NCI-H446 (cell line): ENCODE measurements around the gene TBCEL.
A peak's percentile ranks its signal among the peaks of the same experiment; 100 is the strongest.

Experiments used
- DNase-seq, 2 experiments: peaks; one replicate each; lab custom pipeline; 2025; lab: John Stamatoyannopoulos, UW

The TBCEL gene

GRCh38 chr11:121063728-121064127, 39.8 kb downstream of the TBCEL start:
- no peak for DNase-seq

GRCh38 chr11:121066623-121067022, 42.7 kb downstream of the TBCEL start:
- DNase-seq, result no peak

GRCh38 chr11:121067026-121067425, 43.1 kb downstream of the TBCEL start:
- peak in 1 of 2 experiments; percentile 30 for DNase-seq

- DNase-seq, result peak in 1 of 2 experiments; percentile 70
These were observed 43.6 kb downstream of the TBCEL start for GRCh38 chr11:121067453-121067852.

GRCh38 chr11:121067962-121068647, 44.2 kb downstream of the TBCEL start:
- DNase-seq, result no peak

- no peak for DNase-seq
These were observed 44.9 kb downstream of the TBCEL start for GRCh38 chr11:121068787-121069186.

- DNase-seq, result no peak
These were observed 47.3 kb downstream of the TBCEL start for GRCh38 chr11:121070951-121071845.

- DNase-seq, result no peak
These were observed 48.0 kb downstream of the TBCEL start for GRCh38 chr11:121071846-121072450.

GRCh38 chr11:121081321-121081720, 57.4 kb downstream of the TBCEL start:
- no peak for DNase-seq

- no peak for DNase-seq
These were observed 58.3 kb downstream of the TBCEL start for GRCh38 chr11:121082219-121082618.

- DNase-seq, result no peak
These were observed 58.8 kb downstream of the TBCEL start for GRCh38 chr11:121082670-121083069.

- no peak for DNase-seq
These were observed 63.0 kb downstream of the TBCEL start for GRCh38 chr11:121086866-121087265.

- no peak for DNase-seq
These were observed 65.7 kb downstream of the TBCEL start for GRCh38 chr11:121089566-121089965.

- no peak for DNase-seq
These were observed 66.3 kb downstream of the TBCEL start for GRCh38 chr11:121090145-121090721.

GRCh38 chr11:121091492-121092152, 67.7 kb downstream of the TBCEL start:
- no peak for DNase-seq

- no peak for DNase-seq
These were observed 71.7 kb downstream of the TBCEL start for GRCh38 chr11:121095561-121095960.

- no peak for DNase-seq
These were observed 75.5 kb downstream of the TBCEL start for GRCh38 chr11:121099364-121099763.

GRCh38 chr11:121099885-121100284, 76.0 kb downstream of the TBCEL start:
- no peak for DNase-seq

GRCh38 chr11:121100943-121101342, 77.0 kb downstream of the TBCEL start, which contains the start of gene TECTA:
TSS of gene TECTA (plus strand) at chr11:121101243. CDS start at chr11:121102666, 1,423 bp downstream.
- DNase-seq, result no peak

GRCh38 chr11:121104312-121104762, 80.4 kb downstream of the TBCEL start:
- peak in 1 of 2 experiments; percentile 19 for DNase-seq

GRCh38 chr11:121105063-121105480, 81.2 kb downstream of the TBCEL start:
- peak; percentile 50 to 59 for DNase-seq
